ENCODE measurements around the gene ZNF516. TPM values are rescaled to one million over a fixed set of nuclear protein-coding genes. Genes with fewer than 3 reads are reported as not detected.

Gene ZNF516
- total RNA-seq, 1 donor = 16.3 TPM

- H3K27ac ChIP-seq (ENCODE audit: low read depth, low read length) = no peak overlapping the region
Observed at GRCh38 chr18:76370686-76371085, 124.4 kb downstream of the ZNF516 start.

GRCh38 chr18:76370201-76370600 lies 124.8 kb downstream of the ZNF516 start:
- Histone ChIP-seq H3K4me3 (ENCODE audit: insufficient read depth, low read length) (no peak overlapping the region), H3K36me3 (ENCODE audit: insufficient read depth, low read length) (peaks cover 12% of the 10 kb centered on the region), H3K4me1 (ENCODE audit: insufficient read depth, low read length) (no peaks in the 10 kb centered on the region), H3K27me3 (ENCODE audit: insufficient read depth, low read length) (no peaks in the 10 kb centered on the region), H3K9me3 (ENCODE audit: low read depth, low read length) (no peaks in the 10 kb centered on the region), H3K4me2 (ENCODE audit: insufficient read depth, low read length) (no peak overlapping the region), H3K27ac (ENCODE audit: low read depth, low read length) (no peak overlapping the region), H4K20me1 (ENCODE audit: insufficient read depth, low read length) (peaks cover 9% of the 10 kb centered on the region), H3K79me2 (ENCODE audit: insufficient read depth, low read length) (peaks cover 4% of the 10 kb centered on the region), H2AFZ (ENCODE audit: low read length) (no peak overlapping the region)
- TF ChIP-seq CTCF (IDR thresholded peaks at IDR 0.05; ENCODE audit: extremely low read depth, low read depth, low read length) = no peak
- no peak for DNase-seq (ENCODE audit: insufficient read length, low spot score, missing footprints)

More at GRCh38 chr18:76370686-76371085, 124.4 kb downstream of the ZNF516 start:
- Histone ChIP-seq H3K27me3 (ENCODE audit: insufficient read depth, low read length) (no peaks in the 10 kb centered on the region), H3K4me3 (ENCODE audit: insufficient read depth, low read length) (no peak overlapping the region), H3K79me2 (ENCODE audit: insufficient read depth, low read length) (peaks cover 8% of the 10 kb centered on the region), H3K36me3 (ENCODE audit: insufficient read depth, low read length) (peaks cover 12% of the 10 kb centered on the region), H3K4me2 (ENCODE audit: insufficient read depth, low read length) (no peak overlapping the region), H3K4me1 (ENCODE audit: insufficient read depth, low read length) (no peaks in the 10 kb centered on the region), H4K20me1 (ENCODE audit: insufficient read depth, low read length) (peaks cover 14% of the 10 kb centered on the region), H3K9me3 (ENCODE audit: low read depth, low read length) (no peaks in the 10 kb centered on the region), H2AFZ (ENCODE audit: low read length) (no peak overlapping the region)
- TF ChIP-seq CTCF (IDR thresholded peaks at IDR 0.05; ENCODE audit: extremely low read depth, low read depth, low read length) = no peak
- no peak for DNase-seq (ENCODE audit: insufficient read length, low spot score, missing footprints)

GRCh38 chr18:76369791-76370190 lies 125.3 kb downstream of the ZNF516 start:
- H3K79me2 ChIP-seq (ENCODE audit: insufficient read depth, low read length) = peaks cover under 1% of the 10 kb centered on the region
- H2AFZ ChIP-seq (ENCODE audit: low read length) = no peak overlapping the region
- TF ChIP-seq CTCF (IDR thresholded peaks at IDR 0.05; ENCODE audit: extremely low read depth, low read depth, low read length) = no peak
- H3K9me3 ChIP-seq (ENCODE audit: low read depth, low read length) = no peaks in the 10 kb centered on the region
- H3K27ac ChIP-seq (ENCODE audit: low read depth, low read length) = no peak overlapping the region
- H3K4me1 ChIP-seq (ENCODE audit: insufficient read depth, low read length) = peaks cover 2% of the 10 kb centered on the region
- no peaks in the 10 kb centered on the region for H3K27me3 ChIP-seq (ENCODE audit: insufficient read depth, low read length)
- H3K4me2 ChIP-seq (ENCODE audit: insufficient read depth, low read length) = no peak overlapping the region
- H3K4me3 ChIP-seq (ENCODE audit: insufficient read depth, low read length) = no peak overlapping the region
- no peak for DNase-seq (ENCODE audit: insufficient read length, low spot score, missing footprints)
- peaks cover 5% of the 10 kb centered on the region for H4K20me1 ChIP-seq (ENCODE audit: insufficient read depth, low read length)
- H3K36me3 ChIP-seq (ENCODE audit: insufficient read depth, low read length) = peaks cover 12% of the 10 kb centered on the region

GRCh38 chr18:76368976-76369375 lies 126.1 kb downstream of the ZNF516 start:
- Histone ChIP-seq H3K36me3 (ENCODE audit: insufficient read depth, low read length) (peaks cover 12% of the 10 kb centered on the region), H4K20me1 (ENCODE audit: insufficient read depth, low read length) (no peaks in the 10 kb centered on the region), H3K4me2 (ENCODE audit: insufficient read depth, low read length) (no peak overlapping the region), H3K27me3 (ENCODE audit: insufficient read depth, low read length) (no peaks in the 10 kb centered on the region), H2AFZ (ENCODE audit: low read length) (no peak overlapping the region), H3K4me1 (ENCODE audit: insufficient read depth, low read length) (peaks cover 10% of the 10 kb centered on the region), H3K4me3 (ENCODE audit: insufficient read depth, low read length) (no peak overlapping the region), H3K79me2 (ENCODE audit: insufficient read depth, low read length) (no peaks in the 10 kb centered on the region), H3K27ac (ENCODE audit: low read depth, low read length) (no peak overlapping the region), H3K9me3 (ENCODE audit: low read depth, low read length) (no peaks in the 10 kb centered on the region)
- no peak for TF ChIP-seq CTCF (IDR thresholded peaks at IDR 0.05; ENCODE audit: extremely low read depth, low read depth, low read length)
- DNase-seq (ENCODE audit: insufficient read length, low spot score, missing footprints) = no peak
